PC-3 (cell line): ENCODE data around the gene TRPV6. TPM values are rescaled to one million over a fixed set of nuclear protein-coding genes. Genes with fewer than 3 reads are reported as not detected.

ENCODE experiments used
- ATAC-seq: fragments of 200-7000 bp; cut with Tn5 transposase; 2 replicates; pipeline ENCODE4 v1.9.1; 2020; ENCODE audit warnings: mild to moderate bottlenecking, moderate library complexity
- BruUV-seq: library from RNA; stranded (reverse); fragments of 400-500 nt; replicated peaks from 2 replicates; lab custom pipeline; 2021; lab: Mats Ljungman, UMichigan
- CTCF ChIA-PET: fragments of 300-600 bp; sonication (Branson Sonifier 250); formaldehyde crosslinking; loops from one replicate; lab custom pipeline; 2022; ENCODE audit warnings: antibody characterized with exemption; lab: Charles Lee
- POLR2A ChIA-PET: fragments of 300-600 bp; sonication (Branson Sonifier 250); formaldehyde crosslinking; loops from one replicate; lab custom pipeline; 2022; ENCODE audit warnings: antibody characterized with exemption; ENCODE audit not compliant: unreplicated experiment; lab: Charles Lee
- DNase-seq: peaks from one replicate; pipeline ENCODE4 v3.0.0-alpha.2; 2015
- H2AFZ ChIP-seq: fragments of 300-600 bp; sonication (generic); 2 replicates; pipeline ENCODE4 v1.6.0; 2016; ENCODE audit warnings: antibody characterized with exemption, low read length
- H3F3A ChIP-seq: fragments of 300-600 bp; sonication (generic); one replicate; pipeline ENCODE4 v1.6.0; 2017; ENCODE audit warnings: antibody characterized with exemption, low read length, control low read depth, mild to moderate bottlenecking; ENCODE audit not compliant: unreplicated experiment
- H3K27ac ChIP-seq: fragments of 300-600 bp; sonication (generic); 2 replicates; pipeline ENCODE4 v1.5.1; 2016; ENCODE audit warnings: mild to moderate bottlenecking, low read length
- H3K27me3 ChIP-seq: fragments of 300-600 bp; sonication (generic); 2 replicates; pipeline ENCODE4 v1.6.1; 2016; ENCODE audit warnings: low read length, mixed read lengths
- H3K36me3 ChIP-seq: fragments of 300-600 bp; sonication (generic); 2 replicates; pipeline ENCODE4 v1.6.1; 2016; ENCODE audit warnings: low read depth, mixed run types, low read length, mixed read lengths
- H3K4me1 ChIP-seq: fragments of 300-600 bp; sonication (generic); 2 replicates; pipeline ENCODE4 v1.5.1; 2016; ENCODE audit warnings: low read length; ENCODE audit not compliant: insufficient read depth
- H3K4me2 ChIP-seq: fragments of 300-600 bp; sonication (generic); 2 replicates; pipeline ENCODE4 v1.6.0; 2016; ENCODE audit warnings: low read length
- H3K4me3 ChIP-seq: fragments of 300-600 bp; sonication (generic); 2 replicates; pipeline ENCODE4 v1.5.1; 2016; ENCODE audit warnings: mild to moderate bottlenecking, low read length, mixed read lengths
- H3K79me2 ChIP-seq: fragments of 300-600 bp; sonication (generic); 2 replicates; pipeline ENCODE4 v1.6.1; 2017; ENCODE audit warnings: low read length, mixed read lengths
- H3K9ac ChIP-seq: fragments of 300-600 bp; sonication (generic); 2 replicates; pipeline ENCODE4 v1.6.0; 2016; ENCODE audit warnings: mild to moderate bottlenecking, low read length
- H3K9me2 ChIP-seq: fragments of 300-600 bp; sonication (generic); replicated peaks from 2 replicates; pipeline ENCODE4 v1.6.1; 2016; ENCODE audit warnings: mixed run types, low read length, mixed read lengths
- H3K9me3 ChIP-seq: fragments of 300-600 bp; sonication (generic); 2 replicates; pipeline ENCODE4 v1.6.1; 2016; ENCODE audit warnings: low read length, mixed read lengths
- H4K20me1 ChIP-seq: fragments of 300-600 bp; sonication (generic); 2 replicates; pipeline ENCODE4 v1.6.1; 2016; ENCODE audit warnings: low read length, mixed read lengths
- CTCF ChIP-seq: fragments of 300-600 bp; sonication (generic); conservative IDR thresholded peaks from 2 replicates; pipeline ENCODE4 v1.5.1; 2017; ENCODE audit warnings: antibody characterized with exemption, low read depth, mild to moderate bottlenecking, low read length
- EZH2 ChIP-seq: fragments of 300-600 bp; sonication (generic); IDR thresholded peaks from one replicate; pipeline ENCODE4 v1.6.1; 2017; ENCODE audit warnings: antibody characterized with exemption, mild to moderate bottlenecking, low read length; ENCODE audit not compliant: unreplicated experiment
- EZH2phosphoT487 ChIP-seq: fragments of 300-600 bp; sonication (generic); IDR thresholded peaks from 2 replicates; pipeline ENCODE4 v1.6.1; 2018; ENCODE audit warnings: mild to moderate bottlenecking, antibody characterized with exemption, low read length, borderline replicate concordance
- intact Hi-C: fragments of 100-400 bp; cut with micrococcal nuclease; formaldehyde crosslinking; loops from 2 replicates; pipeline ENCODE4 v1.9.0; 2023
- total RNA-seq: library from RNA; depleted of rRNA; stranded (reverse); fragments of >200 nt; gene quantifications from 2 replicates; pipeline ENCODE4 v1.2.3, GENCODE V29; 2014

Gene TRPV6
- total RNA-seq, 1 experiment from 2014 or later: 1.4 TPM

DNA sequence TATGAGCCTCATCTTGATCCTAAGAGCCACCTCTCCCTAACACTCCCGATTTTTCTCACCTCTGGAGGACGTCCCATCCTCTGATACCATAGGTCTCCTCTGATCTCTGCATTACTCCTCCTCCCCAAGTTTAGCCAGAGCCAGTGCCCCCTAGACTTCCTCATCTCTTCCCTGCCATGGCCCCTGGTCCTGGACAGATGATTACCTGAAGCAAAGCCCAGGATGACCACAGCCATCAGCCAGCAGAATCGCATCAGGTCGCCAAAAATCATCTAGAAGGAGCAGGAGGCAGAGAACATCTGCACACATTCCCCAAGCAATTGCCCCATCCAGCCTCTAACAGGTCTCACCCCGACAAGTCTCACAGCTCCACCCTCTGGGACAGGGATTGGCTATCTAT, 11.7 kb downstream of the TRPV6 start:
- H3K9me3 ChIP-seq: no peaks in the 10 kb centered on the region
- no TSS peak for BruUV-seq
- H3K27me3 ChIP-seq: peaks cover 8% of the 10 kb centered on the region
- no peak overlapping the region for H3K9ac ChIP-seq
- H2AFZ ChIP-seq: no peak overlapping the region
- no peaks in the 10 kb centered on the region for H4K20me1 ChIP-seq
- DNase-seq (no peak), ATAC-seq (no peak)
- POLR2A ChIA-PET: no interaction called here
- H3K79me2 ChIP-seq: no peaks in the 10 kb centered on the region
- no peaks in the 10 kb centered on the region for H3F3A ChIP-seq
- no peak overlapping the region for H3K4me2 ChIP-seq
- no peaks in the 10 kb centered on the region for H3K4me1 ChIP-seq
- no peak for TF ChIP-seq EZH2phosphoT487
- TF ChIP-seq CTCF: no peak
- no peak for TF ChIP-seq EZH2
- no peaks in the 10 kb centered on the region for H3K9me2 ChIP-seq
- H3K4me3 ChIP-seq: no peak overlapping the region
- H3K36me3 ChIP-seq: no peaks in the 10 kb centered on the region
- H3K27ac ChIP-seq: no peak overlapping the region
- CTCF ChIA-PET: interaction anchor here (0.7 kb wide), 1 partner anchor 66 kb away, joined by 3 read pairs; no protein-coding TSS in a partner anchor
- intact Hi-C loops: no loop called here

- Histone ChIP-seq H4K20me1 (no peaks in the 10 kb centered on the region), H2AFZ (no peak overlapping the region), H3K9me3 (no peaks in the 10 kb centered on the region), H3K4me2 (no peak overlapping the region), H3K27ac (no peak overlapping the region), H3K4me3 (no peak overlapping the region), H3K79me2 (no peaks in the 10 kb centered on the region), H3K27me3 (peaks cover 3% of the 10 kb centered on the region; the same call in 1 of the 2 replicates), H3K4me1 (no peaks in the 10 kb centered on the region), H3K9ac (no peak overlapping the region), H3K36me3 (no peaks in the 10 kb centered on the region), H3K9me2 (no peaks in the 10 kb centered on the region), H3F3A (no peaks in the 10 kb centered on the region)
- intact Hi-C loops: no loop called here
- TF ChIP-seq EZH2 (no peak), EZH2phosphoT487 (no peak), CTCF (peak; percentile 74)
- ChIA-PET CTCF (interaction anchor here (0.5 to 0.7 kb wide), 3 partner anchors 66 to 265 kb away, joined by 3 read pairs; no protein-coding TSS in a partner anchor), POLR2A (no interaction called here)
- BruUV-seq: no TSS peak
- DNase-seq (peak; percentile 27), ATAC-seq (peak; percentile 39)
Observed at GRCh38 chr7:142873281-142873784, 12.2 kb downstream of the TRPV6 start.

- CTCF ChIA-PET: no interaction called here
- intact Hi-C loops: no loop called here
- ATAC-seq: no peak
Observed at GRCh38 chr7:142872106-142872675, 13.4 kb downstream of the TRPV6 start.

More at GRCh38 chr7:142872106-142872675, 13.4 kb downstream of the TRPV6 start:
- H2AFZ ChIP-seq: no peak overlapping the region
- POLR2A ChIA-PET: no interaction called here
- H3K9me3 ChIP-seq: no peaks in the 10 kb centered on the region
- no peaks in the 10 kb centered on the region for H3K9me2 ChIP-seq
- H3K79me2 ChIP-seq: no peaks in the 10 kb centered on the region
- no peak overlapping the region for H3K4me3 ChIP-seq
- no peak for TF ChIP-seq EZH2
- no peak for TF ChIP-seq CTCF
- TF ChIP-seq EZH2phosphoT487: no peak
- no peaks in the 10 kb centered on the region for H3K36me3 ChIP-seq
- H3F3A ChIP-seq: no peaks in the 10 kb centered on the region
- no peaks in the 10 kb centered on the region for H3K4me1 ChIP-seq
- no peaks in the 10 kb centered on the region for H4K20me1 ChIP-seq
- DNase-seq: no peak
- no TSS peak for BruUV-seq
- no peak overlapping the region for H3K27ac ChIP-seq
- H3K27me3 ChIP-seq: no peaks in the 10 kb centered on the region
- no peak overlapping the region for H3K9ac ChIP-seq
- H3K4me2 ChIP-seq: no peak overlapping the region
